Stimulated activated CD4-positive, alpha-beta T cell treated with anti-CD3 and anti-CD28 coated beads, Interleukin-12 subunit alpha, Interleukin-12 subunit beta, amount 100 ng/mL, for 4 hours (primary cell): ENCODE measurements around the gene CCDC187.
"Not testable (repeated sequence)": the region's sequence is repeated elsewhere in the genome, so short reads cannot be mapped to it uniquely, and the experiment has no call there.

ENCODE experiments used
- DNase-seq: peaks from one replicate; pipeline ENCODE4 v3.0.0-alpha.2; 2020

The CCDC187 gene

GRCh38 chr9:136283291-136284235 lies 20.3 kb downstream of the CCDC187 start:
- peak; percentile 72 for DNase-seq

- DNase-seq = no peak
Measured at GRCh38 chr9:136282272-136282861, 21.5 kb downstream of the CCDC187 start.

- no peak for DNase-seq
Measured at GRCh38 chr9:136281421-136282271, 22.2 kb downstream of the CCDC187 start.

GRCh38 chr9:136280535-136281315 lies 23.2 kb downstream of the CCDC187 start:
- no peak for DNase-seq

GRCh38 chr9:136279471-136279870 lies 24.4 kb downstream of the CCDC187 start:
- DNase-seq = no peak

GRCh38 chr9:136278894-136279293 lies 25.0 kb downstream of the CCDC187 start:
- DNase-seq = no peak

- no peak for DNase-seq
Measured at GRCh38 chr9:136278221-136278620, 25.7 kb downstream of the CCDC187 start.

- DNase-seq = no peak
Measured at GRCh38 chr9:136277746-136278145, 26.1 kb downstream of the CCDC187 start.

GRCh38 chr9:136276716-136277115 lies 27.2 kb downstream of the CCDC187 start:
- DNase-seq = no peak

GRCh38 chr9:136275655-136276429 lies 28.1 kb downstream of the CCDC187 start:
- DNase-seq = no peak

- no peak for DNase-seq
Measured at GRCh38 chr9:136274786-136275654, 28.9 kb downstream of the CCDC187 start.

- no peak for DNase-seq
Measured at GRCh38 chr9:136273921-136274785, 29.7 kb downstream of the CCDC187 start.

GRCh38 chr9:136273244-136273865 lies 30.5 kb downstream of the CCDC187 start:
- no peak for DNase-seq

- DNase-seq = no peak
Measured at GRCh38 chr9:136270173-136270705, 33.7 kb downstream of the CCDC187 start.

GRCh38 chr9:136268735-136269134 lies 35.2 kb downstream of the CCDC187 start:
- DNase-seq = no peak

- no peak for DNase-seq
Measured at GRCh38 chr9:136268318-136268717, 35.6 kb downstream of the CCDC187 start.

GRCh38 chr9:136267261-136268111 lies 36.4 kb downstream of the CCDC187 start:
- DNase-seq = peak; percentile 82

GRCh38 chr9:136266641-136267040 lies 37.3 kb downstream of the CCDC187 start:
- not testable (repeated sequence) for DNase-seq
